ENCODE results near the gene ACRBP. TPM values are rescaled to one million over a fixed set of nuclear protein-coding genes. Genes with fewer than 3 reads are reported as not detected.

Gene ACRBP
- total RNA-seq, 2 experiments from 2014 or later = 4.4 to 9.4 TPM

GRCh38 chr12:6650832-6651231 lies 3.6 kb upstream of the ACRBP start:
- intact Hi-C loops (cut with micrococcal nuclease; ENCODE audit: unreplicated experiment) = no loop called here
- peaks cover 9% of the 10 kb centered on the region for H3K4me1 ChIP-seq (ENCODE audit: insufficient read depth, low read length, poor library complexity, severe bottlenecking)
- H4K20me1 ChIP-seq (ENCODE audit: insufficient read depth, low read length) = no peaks in the 10 kb centered on the region
- no peak overlapping the region for H3K27ac ChIP-seq (ENCODE audit: low read depth, low read length, poor library complexity, severe bottlenecking)
- no peaks in the 10 kb centered on the region for H3K9me2 ChIP-seq (ENCODE audit: insufficient read depth, low read length)
- H2AFZ ChIP-seq (ENCODE audit: low read length) = no peak overlapping the region
- no TSS peak for BruUV-seq (replicated peaks)
- ChIA-PET CTCF (ENCODE audit: unreplicated experiment) (no interaction called here), POLR2A (no interaction called here)
- no peak for DNase-seq (ENCODE audit: low spot score)
- H3K9me3 ChIP-seq (ENCODE audit: low read length) = no peaks in the 10 kb centered on the region
- TF ChIP-seq CTCF (conservative IDR thresholded peaks at IDR 0.05; ENCODE audit: low read length) (no peak), EZH2phosphoT487 (IDR thresholded peaks at IDR 0.05; ENCODE audit: borderline replicate concordance, low read depth, low read length) (no peak)
- H3K79me2 ChIP-seq (ENCODE audit: insufficient read depth, low read depth, low read length) = no peaks in the 10 kb centered on the region
- H3K36me3 ChIP-seq (ENCODE audit: insufficient read depth, low read length) = peaks cover 14% of the 10 kb centered on the region
- H3K4me3 ChIP-seq (ENCODE audit: low read depth, low read length, poor library complexity, severe bottlenecking) = no peak overlapping the region
- no peak overlapping the region for H3K4me2 ChIP-seq (ENCODE audit: low read length)

- H3K9me2 ChIP-seq (ENCODE audit: insufficient read depth, low read length) = no peaks in the 10 kb centered on the region
- peaks cover 36% of the 10 kb centered on the region for H3K4me1 ChIP-seq (ENCODE audit: insufficient read depth, low read length, poor library complexity, severe bottlenecking)
- BruUV-seq (replicated peaks) = no TSS peak
- ChIA-PET CTCF (ENCODE audit: unreplicated experiment) (no interaction called here), POLR2A (interaction anchor here (0.5 to 1.4 kb wide), 5 partner anchors 11 to 19 kb away, joined by 3 to 5 read pairs (median 4); partner anchors contain the start of gene LPAR5)
- H2AFZ ChIP-seq (ENCODE audit: low read length) = peak overlapping the region; percentile 63; the same call in 1 of the 2 replicates
- H3K4me2 ChIP-seq (ENCODE audit: low read length) = peak overlapping the region; percentile 94
- H3K9me3 ChIP-seq (ENCODE audit: low read length) = no peaks in the 10 kb centered on the region
- H3K36me3 ChIP-seq (ENCODE audit: insufficient read depth, low read length) = peaks cover 5% of the 10 kb centered on the region
- no peaks in the 10 kb centered on the region for H4K20me1 ChIP-seq (ENCODE audit: insufficient read depth, low read length)
- H3K79me2 ChIP-seq (ENCODE audit: insufficient read depth, low read depth, low read length) = no peaks in the 10 kb centered on the region
- no peak for TF ChIP-seq CTCF (conservative IDR thresholded peaks at IDR 0.05; ENCODE audit: low read length)
- no peak for TF ChIP-seq EZH2phosphoT487 (IDR thresholded peaks at IDR 0.05; ENCODE audit: borderline replicate concordance, low read depth, low read length)
- peak overlapping the region; percentile 72 for H3K4me3 ChIP-seq (ENCODE audit: low read depth, low read length, poor library complexity, severe bottlenecking)
- H3K27ac ChIP-seq (ENCODE audit: low read depth, low read length, poor library complexity, severe bottlenecking) = no peak overlapping the region
- intact Hi-C loops (cut with micrococcal nuclease; ENCODE audit: unreplicated experiment) = no loop called here
- no peak for DNase-seq (ENCODE audit: low spot score)
Observed at GRCh38 chr12:6646276-6647082, 753 bp downstream of the ACRBP start.

DNA sequence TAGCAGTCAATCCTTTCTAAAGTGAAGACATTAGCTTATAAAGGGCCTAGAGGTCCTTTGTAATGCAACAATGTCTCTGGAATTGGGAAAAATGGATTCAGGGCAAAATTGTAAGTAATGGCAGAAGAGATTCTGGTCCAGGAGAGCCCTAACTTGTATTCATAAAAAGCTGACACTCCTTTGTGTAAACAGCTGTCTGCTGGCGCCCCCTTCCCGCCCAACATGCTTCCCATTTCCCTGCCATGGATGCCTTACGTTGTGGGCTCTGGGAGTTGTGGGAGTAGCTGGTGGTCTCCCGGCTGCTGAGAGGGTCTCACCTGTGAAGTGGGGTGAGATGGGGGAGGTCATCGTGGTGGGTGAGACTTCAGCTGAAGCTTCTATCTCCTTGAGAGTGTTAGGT lies 2.3 kb downstream of the ACRBP start:
- H3K4me2 ChIP-seq (ENCODE audit: low read length) = peak overlapping the region; percentile 78
- no peaks in the 10 kb centered on the region for H4K20me1 ChIP-seq (ENCODE audit: insufficient read depth, low read length)
- ChIA-PET CTCF (ENCODE audit: unreplicated experiment) (interaction anchor here (0.6 to 1.9 kb wide), 4 partner anchors 9 to 176 kb away, joined by 3 to 7 read pairs (median 4); partner anchors contain the start of gene LPAR5), POLR2A (interaction anchor here (1.0 to 2.4 kb wide), 5 partner anchors 10 to 21 kb away, joined by 3 to 24 read pairs (median 3); partner anchors contain the start of gene LPAR5)
- intact Hi-C loops (cut with micrococcal nuclease; ENCODE audit: unreplicated experiment) = loop anchor here (1.0 kb wide), 1 partner anchor 28 kb away; no protein-coding TSS in a partner anchor
- peak overlapping the region; percentile 53; the same call in 1 of the 2 replicates for H2AFZ ChIP-seq (ENCODE audit: low read length)
- no peaks in the 10 kb centered on the region for H3K9me2 ChIP-seq (ENCODE audit: insufficient read depth, low read length)
- TF ChIP-seq EZH2phosphoT487 (IDR thresholded peaks at IDR 0.05; ENCODE audit: borderline replicate concordance, low read depth, low read length) = no peak
- TF ChIP-seq CTCF (conservative IDR thresholded peaks at IDR 0.05; ENCODE audit: low read length) = peak; percentile 70
- H3K36me3 ChIP-seq (ENCODE audit: insufficient read depth, low read length) = no peaks in the 10 kb centered on the region; the same call in none of the 2 replicates
- no peaks in the 10 kb centered on the region for H3K9me3 ChIP-seq (ENCODE audit: low read length)
- H3K27ac ChIP-seq (ENCODE audit: low read depth, low read length, poor library complexity, severe bottlenecking) = peak overlapping the region; percentile 83
- no peak for DNase-seq (ENCODE audit: low spot score)
- no peaks in the 10 kb centered on the region for H3K79me2 ChIP-seq (ENCODE audit: insufficient read depth, low read depth, low read length)
- peak overlapping the region; percentile 51 for H3K4me3 ChIP-seq (ENCODE audit: low read depth, low read length, poor library complexity, severe bottlenecking)
- peaks cover 36% of the 10 kb centered on the region for H3K4me1 ChIP-seq (ENCODE audit: insufficient read depth, low read length, poor library complexity, severe bottlenecking)
- no TSS peak for BruUV-seq (replicated peaks)

Data from OCI-LY7 (cell line).